H1 (cell line): Measurements from ENCODE around the gene RIMBP2. TPM values are rescaled to one million over a fixed set of nuclear protein-coding genes. Genes with fewer than 3 reads are reported as not detected.

ENCODE experiments used
- CTCF ChIA-PET: fragments of 300-600 bp; sonication (Branson Sonifier 250); formaldehyde crosslinking; loops from one replicate; lab custom pipeline; 2021; ENCODE audit not compliant: partially characterized antibody; lab: Charles Lee
- POLR2A ChIA-PET: fragments of 300-600 bp; sonication (Branson Sonifier 250); formaldehyde crosslinking; loops from one replicate; lab custom pipeline; 2021; ENCODE audit warnings: inconsistent platforms; ENCODE audit not compliant: partially characterized antibody; lab: Charles Lee
- DNase-seq, 2 experiments: peaks; one replicate each; pipeline versions ENCODE4 v3.0.0 to v3.0.0-alpha.2; 2010 to 2022; ENCODE audit warnings: low spot score in 2 of 2, low read depth in 1 of 2, mixed read lengths in 1 of 2
- FAIRE-seq: peaks from 2 replicates; lab custom pipeline; 2011; peaks lifted over from hg19 to GRCh38; lab: Jason Lieb, UNC
- H2AFZ ChIP-seq: 2 replicates; pipeline ENCODE4 v1.8.1; 2012; ENCODE audit warnings: low read length, inconsistent platforms
- H2AK5ac ChIP-seq: 2 replicates; pipeline ENCODE4 v1.6.1; 2013; ENCODE audit warnings: low read depth, low read length
- H2BK120ac ChIP-seq: replicated peaks from 2 replicates; pipeline ENCODE3; 2013; ENCODE audit warnings: low read depth, low read length, inconsistent platforms
- H2BK12ac ChIP-seq: 2 replicates; pipeline ENCODE4 v1.6.1; 2013; ENCODE audit warnings: low read depth, low read length
- H2BK15ac ChIP-seq: 2 replicates; pipeline ENCODE4 v1.6.1; 2013; ENCODE audit warnings: low read length
- H2BK20ac ChIP-seq: 2 replicates; pipeline ENCODE4 v1.6.1; 2013; ENCODE audit warnings: low read length
- H2BK5ac ChIP-seq: 2 replicates; pipeline ENCODE4 v1.6.1; 2013; ENCODE audit warnings: low read depth, low read length
- H3K14ac ChIP-seq: 2 replicates; pipeline ENCODE4 v1.6.1; 2013; ENCODE audit warnings: inconsistent platforms; ENCODE audit not compliant: insufficient read length
- H3K18ac ChIP-seq: 2 replicates; pipeline ENCODE4 v1.6.1; 2013; ENCODE audit warnings: low read length; ENCODE audit errors: extremely low read depth
- H3K23ac ChIP-seq: 2 replicates; pipeline ENCODE4 v1.6.1; 2013; ENCODE audit warnings: inconsistent platforms; ENCODE audit not compliant: insufficient read length
- H3K23me2 ChIP-seq: 2 replicates; pipeline ENCODE4 v1.6.1; 2013; ENCODE audit warnings: low read depth, low read length
- H3K27ac ChIP-seq: 2 replicates; pipeline ENCODE4 v1.6.1; 2011; ENCODE audit warnings: low read depth, low read length, inconsistent platforms
- H3K27me3 ChIP-seq, 4 experiments: replicated peaks in 1 of 4; 1 replicate in 1 of 4; 2 replicates in 3 of 4; pipeline versions ENCODE4 v1.6.1 to v1.8.1; 2011 to 2013; ENCODE audit warnings: low read length in 3 of 4, mild to moderate bottlenecking in 3 of 4, inconsistent platforms in 2 of 4, mixed read lengths in 2 of 4, moderate library complexity in 1 of 4; ENCODE audit not compliant: control insufficient read depth in 3 of 4, insufficient read depth in 3 of 4; ENCODE audit errors: extremely low read depth in 1 of 4
- H3K36me3 ChIP-seq, 4 experiments: 2 replicates each; pipeline versions ENCODE4 v1.6.1 to v1.8.1; 2011 to 2013; ENCODE audit warnings: mild to moderate bottlenecking in 4 of 4, low read length in 3 of 4, moderate library complexity in 2 of 4, control low read depth in 1 of 4, inconsistent platforms in 1 of 4; ENCODE audit not compliant: insufficient read depth in 4 of 4, control insufficient read depth in 2 of 4
- H3K4ac ChIP-seq: replicated peaks from 2 replicates; pipeline ENCODE3; 2013; ENCODE audit warnings: low read length, low read depth, mixed read lengths, inconsistent platforms; ENCODE audit not compliant: insufficient read length
- H3K4me1 ChIP-seq, 4 experiments: replicated peaks in 1 of 4; 1 replicate in 1 of 4; 2 replicates in 3 of 4; pipeline versions ENCODE4 v1.6.1 to v1.8.1; 2011 to 2013; ENCODE audit warnings: low read length in 3 of 4, inconsistent platforms in 2 of 4, mixed read lengths in 1 of 4; ENCODE audit not compliant: insufficient read depth in 4 of 4, control insufficient read depth in 3 of 4
- H3K4me2 ChIP-seq, 2 experiments: 2 replicates each; pipeline versions ENCODE4 v1.6.1 to v1.8.1; 2011 to 2013; ENCODE audit warnings: low read depth in 2 of 2, low read length in 2 of 2, control low read depth in 1 of 2, inconsistent platforms in 1 of 2, mild to moderate bottlenecking in 1 of 2; ENCODE audit not compliant: insufficient read depth in 1 of 2
- H3K4me3 ChIP-seq, 4 experiments: fragments of 200-600, 300-600 bp in 1 of 4; sonication (generic), shearing (Covaris generic), sonication (Bioruptor Twin) in 1 of 4; 2 replicates each; pipeline versions ENCODE4 v1.5.1 to v1.8.1; 2011 to 2016; ENCODE audit warnings: low read length in 4 of 4, low read depth in 3 of 4, control low read depth in 2 of 4, inconsistent platforms in 2 of 4, mild to moderate bottlenecking in 2 of 4, mixed read lengths in 1 of 4, moderate library complexity in 1 of 4; ENCODE audit not compliant: insufficient read depth in 2 of 4; ENCODE audit errors: extremely low read depth in 1 of 4
- H3K56ac ChIP-seq: replicated peaks from 2 replicates; pipeline ENCODE3; 2013; ENCODE audit warnings: low read depth, mild to moderate bottlenecking, mixed read lengths, low read length, inconsistent platforms; ENCODE audit not compliant: insufficient read length
- H3K79me1 ChIP-seq: 2 replicates; pipeline ENCODE4 v1.6.1; 2013; ENCODE audit warnings: low read depth, low read length, control low read depth
- H3K79me2 ChIP-seq, 2 experiments: 2 replicates each; pipeline versions ENCODE4 v1.6.1 to v1.8.1; 2012 to 2013; ENCODE audit warnings: low read length in 2 of 2, mild to moderate bottlenecking in 2 of 2, inconsistent platforms in 1 of 2; ENCODE audit not compliant: insufficient read depth in 2 of 2, control insufficient read depth in 1 of 2
- H3K9ac ChIP-seq, 4 experiments: replicated peaks in 1 of 4; 1 replicate in 1 of 4; 2 replicates in 3 of 4; pipeline versions ENCODE4 v1.6.1 to v1.8.1; 2011 to 2013; ENCODE audit warnings: low read depth in 3 of 4, low read length in 3 of 4, control low read depth in 2 of 4, mild to moderate bottlenecking in 2 of 4, moderate library complexity in 2 of 4, inconsistent platforms in 1 of 4; ENCODE audit errors: extremely low read depth in 1 of 4
- H3K9me3 ChIP-seq, 2 experiments: 2 replicates each; pipeline versions ENCODE4 v1.6.1 to v1.8.1; 2012 to 2013; ENCODE audit warnings: mild to moderate bottlenecking in 2 of 2, moderate library complexity in 2 of 2, control low read depth in 1 of 2, inconsistent platforms in 1 of 2, low read depth in 1 of 2, low read length in 1 of 2, mixed read lengths in 1 of 2; ENCODE audit not compliant: insufficient read depth in 2 of 2
- H4K20me1 ChIP-seq, 2 experiments: replicated peaks in 1 of 2; 2 replicates each; pipeline versions ENCODE3 to v1.8.1; 2011 to 2013; ENCODE audit warnings: inconsistent platforms in 2 of 2, low read length in 2 of 2, mild to moderate bottlenecking in 1 of 2; ENCODE audit not compliant: insufficient read depth in 2 of 2, control insufficient read depth in 1 of 2
- H4K5ac ChIP-seq: 2 replicates; pipeline ENCODE4 v1.6.1; 2013; ENCODE audit warnings: low read length, low read depth, mixed read lengths, inconsistent platforms; ENCODE audit not compliant: insufficient read length
- H4K8ac ChIP-seq: 2 replicates; pipeline ENCODE4 v1.8.0; 2013; ENCODE audit warnings: mild to moderate bottlenecking, moderate library complexity, low read length, inconsistent platforms; ENCODE audit not compliant: insufficient read depth; ENCODE audit errors: extremely low read depth
- H4K91ac ChIP-seq: replicated peaks from 2 replicates; pipeline ENCODE3; 2013; ENCODE audit warnings: low read length, mixed read lengths, inconsistent platforms; ENCODE audit not compliant: insufficient read length
- ATF3 ChIP-seq: IDR thresholded peaks from 2 replicates; pipeline ENCODE4 v1.6.1; 2011; ENCODE audit warnings: low read depth, mild to moderate bottlenecking, low read length; ENCODE audit not compliant: insufficient read depth
- BACH1 ChIP-seq: IDR thresholded peaks from 2 replicates; pipeline ENCODE4 v1.6.1; 2012; ENCODE audit warnings: low read length, improper control_type of control experiment
- BRCA1 ChIP-seq: IDR thresholded peaks from 2 replicates; pipeline ENCODE4 v1.6.1; 2012; ENCODE audit warnings: low read depth, low read length, improper control_type of control experiment
- CHD2 ChIP-seq: IDR thresholded peaks from 2 replicates; pipeline ENCODE4 v1.6.1; 2012; ENCODE audit warnings: low read length, improper control_type of control experiment
- JUND ChIP-seq: IDR thresholded peaks from 2 replicates; pipeline ENCODE4 v1.6.1; 2011; ENCODE audit warnings: mild to moderate bottlenecking, improper control_type of control experiment, low read length
- KDM4A ChIP-seq: IDR thresholded peaks from one replicate; pipeline ENCODE4 v1.7.1; 2012; ENCODE audit warnings: low read depth, mild to moderate bottlenecking, moderate library complexity, low read length, inconsistent platforms; ENCODE audit not compliant: severe bottlenecking
- MAFK ChIP-seq: IDR thresholded peaks from 2 replicates; pipeline ENCODE4 v1.6.1; 2012; ENCODE audit warnings: low read depth, mild to moderate bottlenecking, improper control_type of control experiment, low read length
- PHF8 ChIP-seq: fragments of 200-600 bp; sonication (generic); conservative IDR thresholded peaks from 2 replicates; pipeline ENCODE4 v1.7.1; 2012; ENCODE audit warnings: low read depth, mild to moderate bottlenecking, inconsistent platforms, low read length, moderate library complexity
- POU5F1 ChIP-seq: IDR thresholded peaks from 2 replicates; pipeline ENCODE4 v1.6.1; 2011; ENCODE audit warnings: low read depth, mild to moderate bottlenecking, low read length, moderate library complexity
- RFX5 ChIP-seq: IDR thresholded peaks from 2 replicates; pipeline ENCODE4 v1.6.1; 2011; ENCODE audit warnings: low read depth, low read length, improper control_type of control experiment, borderline replicate concordance
- TAF1 ChIP-seq: IDR thresholded peaks from 2 replicates; pipeline ENCODE4 v1.6.1; 2011; ENCODE audit warnings: mild to moderate bottlenecking, low read depth, low read length
- TEAD4 ChIP-seq: IDR thresholded peaks from 2 replicates; pipeline ENCODE4 v1.6.1; 2012; ENCODE audit warnings: low read depth, low read length, inconsistent platforms, mixed read lengths
- WGBS, 2 experiments: shearing (Covaris generic) in 1 of 2; methylation state at CpG; one replicate each; pipeline versions ENCODE4 v1.1.6 to v1.1.7; 2013 to 2015; ENCODE audit warnings: low lambda C conversion rate in 2 of 2, mixed read lengths in 2 of 2, inconsistent platforms in 1 of 2, low coverage in 1 of 2, missing lambda C conversion rate in 1 of 2; ENCODE audit not compliant: insufficient replicate concordance in 2 of 2, insufficient coverage in 1 of 2, insufficient read length in 1 of 2; ENCODE audit errors: extremely low coverage in 1 of 2, missing lambda C conversion rate in 1 of 2; 5-methylcytosine and 5-hydroxymethylcytosine counted together
- polyA plus RNA-seq, 7 experiments: library from polyadenylated mRNA; depleted of rRNA in 3 of 7; stranded (reverse) in 5 of 7; unstranded in 2 of 7; fragments of >200 nt in 5 of 7; fragments of 200-250 nt in 2 of 7; gene quantifications; 1 replicate in 5 of 7; 2 replicates in 1 of 7; 4 replicates in 1 of 7; pipeline versions ENCODE4 v1.2.1 to v1.2.3, GENCODE V29; 2011 to 2013; ENCODE audit warnings: missing spikeins in 2 of 7, mixed read lengths in 2 of 7
- total RNA-seq: library from RNA; stranded (reverse); fragmentation: NEBNext Ultra II Directional; extraction: Animal tissue kit (Norgen Biotek cat#: 25700); gene quantifications from 2 replicates; pipeline ENCODE4 v1.2.1, GENCODE V29; 2021

RIMBP2 gene
- total and polyA plus RNA-seq, 2 of the 8 experiments (the other 6 are each of a cell fraction or from before 2014, with no cell fraction given), result 0.18 to 0.65 TPM

- WGBS, 2 experiments, result 90% methylated on average over 20 of the region's 20 CpGs; no CpG with 5 or more reads in 1 of the 2 experiments
- no peak for FAIRE-seq
- no peak for TF ChIP-seq JUND
- no peak for TF ChIP-seq BRCA1
- no peak for TF ChIP-seq ATF3
- no peak for TF ChIP-seq POU5F1
- TF ChIP-seq RFX5, result no peak
- no peak for TF ChIP-seq KDM4A
- no peak for TF ChIP-seq TAF1
- no peak for TF ChIP-seq CHD2
- TF ChIP-seq PHF8, result no peak
- TF ChIP-seq MAFK, result no peak
- no peak for TF ChIP-seq TEAD4
- no peak for TF ChIP-seq BACH1
Measured at GRCh38 chr12:130687796-130688778, 28.0 kb downstream of the RIMBP2 start.

More at GRCh38 chr12:130687796-130688778, 28.0 kb downstream of the RIMBP2 start:
- Histone ChIP-seq H3K23me2 (peaks cover 3% of the 10 kb centered on the region; the same call in 1 of the 2 replicates), H2BK5ac (no peak overlapping the region), H3K4me2 (no peak overlapping the region), H2BK12ac (no peak overlapping the region), H3K23ac (no peak overlapping the region), H3K9me3 (no peaks in the 10 kb centered on the region), H3K4me1 (no peaks in the 10 kb centered on the region), H2AFZ (no peak overlapping the region), H3K79me1 (no peaks in the 10 kb centered on the region), H3K9ac (no peak overlapping the region), H3K18ac (no peak overlapping the region), H3K4ac (no peak overlapping the region), H3K27me3 (peaks cover 0 to 2% (median 0%) of the 10 kb centered on the region in 4 experiments; a peak in 2 of 7 replicates), H4K5ac (no peak overlapping the region), H4K91ac (no peak overlapping the region), H3K36me3 (no peaks in the 10 kb centered on the region), H3K4me3 (no peak overlapping the region), H3K56ac (no peak overlapping the region), H4K20me1 (no peaks in the 10 kb centered on the region), H4K8ac (no peak overlapping the region), H3K79me2 (no peaks in the 10 kb centered on the region), H2BK15ac (no peak overlapping the region), H3K27ac (no peak overlapping the region), H3K14ac (no peak overlapping the region), H2BK20ac (no peak overlapping the region), H2AK5ac (no peak overlapping the region), H2BK120ac (no peak overlapping the region)
- ChIA-PET CTCF (interaction anchor here (0.6 to 1.5 kb wide), 3 partner anchors 16 to 589 kb away, joined by 3 to 4 read pairs (median 3); no protein-coding TSS in a partner anchor), POLR2A (no interaction called here)
- no peak for DNase-seq
